LNCaP clone FGC (cell line): Measurements from ENCODE around the gene CELF1.

Experiments used
- DNase-seq: peaks from one replicate; pipeline ENCODE4 v3.0.0-alpha.2; 2011; ENCODE audit warnings: low read depth
- H3K4me3 ChIP-seq: 2 replicates; pipeline ENCODE4 v1.5.1; 2011; ENCODE audit warnings: mild to moderate bottlenecking, low read depth, low read length, control low read depth
- TF ChIP-seq, protein P1 (sequence below): IDR thresholded peaks from 2 replicates; pipeline ENCODE4 v1.5.1; 2012; ENCODE audit warnings: mild to moderate bottlenecking; ENCODE audit not compliant: control insufficient read depth, insufficient read depth; ENCODE audit errors: extremely low read depth

The CELF1 gene

DNA sequence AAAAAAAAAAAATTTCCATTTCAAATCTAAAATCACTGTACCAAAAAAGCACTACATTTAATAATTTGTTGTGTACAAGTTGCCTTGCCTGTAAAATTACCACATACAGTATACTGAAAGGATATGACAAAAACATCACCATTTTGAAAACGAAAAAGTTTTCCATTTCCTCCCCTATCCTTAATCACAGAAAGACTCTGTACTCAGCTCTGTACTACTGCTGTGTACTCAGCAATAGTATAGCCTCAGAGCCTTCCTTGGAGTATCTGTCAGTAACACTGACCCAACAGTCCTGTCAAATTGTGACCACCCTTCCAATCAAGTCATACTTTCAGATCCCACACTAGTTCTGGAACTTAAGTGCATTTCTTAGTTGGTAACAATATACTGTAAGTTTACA lies 48.0 kb downstream of the CELF1 start:
- no peak for DNase-seq
- H3K4me3 ChIP-seq: no peak overlapping the region
- TF ChIP-seq, protein P1, sequence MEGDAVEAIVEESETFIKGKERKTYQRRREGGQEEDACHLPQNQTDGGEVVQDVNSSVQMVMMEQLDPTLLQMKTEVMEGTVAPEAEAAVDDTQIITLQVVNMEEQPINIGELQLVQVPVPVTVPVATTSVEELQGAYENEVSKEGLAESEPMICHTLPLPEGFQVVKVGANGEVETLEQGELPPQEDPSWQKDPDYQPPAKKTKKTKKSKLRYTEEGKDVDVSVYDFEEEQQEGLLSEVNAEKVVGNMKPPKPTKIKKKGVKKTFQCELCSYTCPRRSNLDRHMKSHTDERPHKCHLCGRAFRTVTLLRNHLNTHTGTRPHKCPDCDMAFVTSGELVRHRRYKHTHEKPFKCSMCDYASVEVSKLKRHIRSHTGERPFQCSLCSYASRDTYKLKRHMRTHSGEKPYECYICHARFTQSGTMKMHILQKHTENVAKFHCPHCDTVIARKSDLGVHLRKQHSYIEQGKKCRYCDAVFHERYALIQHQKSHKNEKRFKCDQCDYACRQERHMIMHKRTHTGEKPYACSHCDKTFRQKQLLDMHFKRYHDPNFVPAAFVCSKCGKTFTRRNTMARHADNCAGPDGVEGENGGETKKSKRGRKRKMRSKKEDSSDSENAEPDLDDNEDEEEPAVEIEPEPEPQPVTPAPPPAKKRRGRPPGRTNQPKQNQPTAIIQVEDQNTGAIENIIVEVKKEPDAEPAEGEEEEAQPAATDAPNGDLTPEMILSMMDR: no peak

DNA sequence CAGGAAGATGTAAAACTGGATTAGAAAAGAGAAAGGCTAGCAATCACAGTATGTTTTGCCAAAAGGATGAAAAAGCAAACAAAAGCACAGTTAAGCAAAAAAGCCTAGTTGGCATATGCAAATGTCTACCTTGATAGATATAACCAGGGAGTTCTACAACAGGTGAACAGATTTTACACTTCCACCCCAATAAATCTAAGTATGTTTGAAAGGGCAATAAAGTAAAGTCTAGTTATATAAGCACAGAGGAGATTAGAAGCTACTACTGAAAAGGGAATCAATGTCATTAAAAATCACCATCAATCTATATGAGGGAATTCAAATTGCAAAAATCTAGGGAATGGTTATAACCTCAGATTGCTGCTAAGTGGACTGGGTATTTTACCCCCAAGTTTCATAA lies 49.7 kb downstream of the CELF1 start:
- TF ChIP-seq, protein P1: no peak
- no peak overlapping the region for H3K4me3 ChIP-seq
- no peak for DNase-seq

DNA sequence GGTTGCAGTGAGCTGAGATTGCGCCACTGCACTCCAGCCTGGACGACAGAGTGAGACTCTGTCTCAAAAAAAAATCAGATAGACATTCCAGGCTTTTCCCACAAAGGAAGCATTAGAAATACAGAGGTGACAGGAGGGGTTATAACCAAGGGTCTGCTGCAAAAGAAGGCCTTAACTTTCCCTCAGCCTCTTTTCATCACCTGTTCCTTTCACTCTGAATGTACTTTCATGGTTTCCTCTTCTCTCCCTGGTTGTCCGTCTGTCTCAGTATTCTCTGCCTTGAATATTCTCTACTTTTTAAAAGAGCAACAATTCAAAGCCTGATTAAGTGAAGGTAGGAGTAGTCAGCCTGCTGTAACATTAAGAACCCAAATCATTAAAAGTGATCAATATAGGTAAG lies 50.2 kb downstream of the CELF1 start:
- H3K4me3 ChIP-seq: no peak overlapping the region
- TF ChIP-seq, protein P1: no peak
- DNase-seq: no peak

DNA sequence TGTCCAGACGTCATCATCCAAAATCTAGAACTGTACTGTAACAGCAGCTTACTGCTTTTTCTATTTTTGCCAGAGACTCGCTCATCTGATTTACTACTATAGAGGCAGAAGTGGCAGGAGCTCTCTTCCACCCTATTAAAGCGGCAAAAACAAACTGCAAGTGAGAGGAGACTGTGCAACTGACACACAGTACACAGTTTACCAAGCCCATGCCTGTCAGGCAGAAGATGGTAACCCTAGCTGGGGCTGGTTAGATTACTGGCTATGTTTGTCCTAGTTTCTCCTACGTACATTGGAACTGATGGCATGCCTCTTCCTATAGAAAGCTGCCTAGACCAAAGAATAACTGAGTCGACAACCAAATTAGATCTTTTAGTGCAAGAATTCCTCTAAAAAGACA lies 51.8 kb downstream of the CELF1 start:
- TF ChIP-seq, protein P1: no peak
- no peak overlapping the region for H3K4me3 ChIP-seq
- no peak for DNase-seq

DNA sequence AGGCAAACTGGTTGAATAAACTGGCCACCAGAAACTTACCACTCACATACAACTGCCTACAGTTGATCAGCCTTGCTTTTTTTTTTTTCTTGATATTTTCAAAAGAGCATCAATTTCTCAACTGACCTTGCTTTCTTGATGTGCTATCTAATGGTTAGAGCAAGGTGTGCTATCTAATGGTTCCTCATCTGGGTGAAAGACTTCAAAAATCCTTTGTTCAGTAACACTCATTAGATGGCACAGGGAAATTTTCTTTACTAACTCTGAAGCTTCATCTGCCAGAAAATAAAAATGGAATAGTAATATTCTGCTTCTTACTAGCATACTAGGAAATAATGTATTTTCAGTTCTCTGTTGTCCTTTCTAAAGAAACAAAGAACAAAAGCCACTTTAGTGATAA lies 52.8 kb downstream of the CELF1 start:
- TF ChIP-seq, protein P1: no peak
- no peak for DNase-seq
- no peak overlapping the region for H3K4me3 ChIP-seq

DNA sequence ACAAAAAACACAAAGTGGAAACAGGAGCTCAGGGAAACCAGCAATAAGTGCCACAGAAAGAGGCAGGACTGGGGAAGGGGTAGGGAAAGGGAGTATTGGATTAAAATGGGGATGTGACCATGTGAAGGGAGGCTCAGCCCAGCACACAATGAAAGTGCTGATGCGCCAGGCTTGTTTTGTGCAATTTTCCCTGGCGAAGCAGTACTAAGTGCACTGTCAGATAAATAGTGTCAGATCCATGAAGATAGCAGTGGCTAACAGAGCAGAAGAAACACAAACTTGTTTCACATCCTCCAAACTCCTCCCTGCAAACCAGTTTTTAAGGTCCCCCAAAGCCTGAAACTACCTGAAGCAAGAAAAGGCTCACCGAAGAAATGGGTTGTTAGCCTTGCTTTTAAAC lies 53.3 kb downstream of the CELF1 start:
- DNase-seq: no peak
- TF ChIP-seq, protein P1: no peak

DNA sequence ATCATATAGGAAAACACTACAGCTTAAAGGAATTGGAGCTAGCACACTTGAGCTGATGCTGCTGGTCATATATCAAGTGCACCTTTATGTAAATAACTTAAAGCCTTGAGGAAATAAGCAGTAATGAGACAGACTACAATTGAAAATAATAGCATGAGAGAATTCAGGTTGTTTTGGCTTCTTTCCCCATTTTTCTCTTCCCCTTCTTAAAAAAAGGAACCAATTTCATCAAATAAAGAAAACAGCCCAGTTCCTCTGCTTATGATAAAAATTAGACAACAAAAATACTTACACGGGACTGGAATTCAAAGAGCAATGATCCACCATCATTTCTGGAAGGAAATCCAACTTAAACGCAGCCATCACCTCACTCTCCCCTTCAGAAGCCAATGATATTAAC lies 53.8 kb downstream of the CELF1 start:
- TF ChIP-seq, protein P1: no peak
- H3K4me3 ChIP-seq: no peak overlapping the region
- no peak for DNase-seq

More for the DNA sequence above, 53.3 kb downstream of the CELF1 start:
- H3K4me3 ChIP-seq: no peak overlapping the region
